ENCODE measurements around the gene RGS9BP.
"Not testable (repeated sequence)": the region's sequence is repeated elsewhere in the genome, so short reads cannot be mapped to it uniquely, and the experiment has no call there.

Gene RGS9BP

DNA sequence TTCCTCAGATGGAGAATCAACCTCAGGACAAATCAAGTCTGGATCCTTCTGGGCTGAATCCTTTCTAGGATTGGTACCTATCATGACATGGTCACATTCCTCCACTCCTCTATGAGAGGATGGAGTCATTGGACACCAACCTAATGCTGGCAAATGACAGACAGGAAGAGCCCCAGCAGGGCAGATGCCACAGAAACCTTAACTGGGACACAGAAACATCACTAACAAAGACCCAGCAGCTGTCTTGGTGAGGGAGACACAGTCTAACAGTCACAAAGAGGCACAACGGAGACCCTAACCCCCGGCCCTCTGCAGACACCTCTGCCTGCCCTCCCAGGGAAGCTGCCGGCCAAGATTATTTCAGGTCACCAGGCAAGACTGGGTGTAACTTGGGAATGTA, 2.8 kb upstream of the RGS9BP start:
- DNase-seq = no peak

GRCh38 chr19:32673573-32673972, 2.1 kb upstream of the RGS9BP start:
- no peak for DNase-seq

GRCh38 chr19:32674153-32674930, 1.3 kb upstream of the RGS9BP start:
- DNase-seq = no peak

- DNase-seq = peak; percentile 88
These were observed 523 bp upstream of the RGS9BP start, which contains the start of gene ANKRD27 for GRCh38 chr19:32674931-32675719. Gene ANKRD27, minus strand, starts transcription at chr19:32675180. Its CDS starts 16,165 bp downstream, at chr19:32659015.

- DNase-seq = no peak
These were observed 692 bp downstream of the RGS9BP start for GRCh38 chr19:32676186-32676894.

- DNase-seq = no peak
These were observed 1.3 kb downstream of the RGS9BP start for GRCh38 chr19:32676895-32677359.

- DNase-seq = no peak
These were observed 2.0 kb downstream of the RGS9BP start for GRCh38 chr19:32677657-32678056.

- no peak for DNase-seq
These were observed 5.3 kb downstream of the RGS9BP start for GRCh38 chr19:32680986-32681385.

DNA sequence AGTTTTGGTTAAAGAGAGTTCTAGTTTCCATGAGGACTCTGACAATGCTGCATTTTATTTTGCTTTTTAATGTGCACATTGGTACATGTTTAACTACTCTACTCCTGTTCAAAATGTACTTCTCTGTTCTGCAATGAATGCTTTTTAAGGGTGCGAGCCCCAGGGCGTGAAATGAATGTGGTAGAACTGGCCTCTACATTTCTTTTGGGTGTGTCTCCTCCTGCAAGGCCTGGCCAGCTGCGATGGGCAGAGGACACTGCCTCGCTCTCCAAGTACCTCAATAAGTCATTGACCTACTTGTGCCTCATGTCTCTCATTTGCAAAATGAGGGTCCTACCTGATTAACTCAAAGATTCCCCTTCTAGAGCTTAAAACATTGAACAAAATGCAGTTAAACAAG, 6.7 kb downstream of the RGS9BP start:
- no peak for DNase-seq

- DNase-seq = no peak
These were observed 11.3 kb downstream of the RGS9BP start for GRCh38 chr19:32686847-32687475.

GRCh38 chr19:32687681-32688080, 12.0 kb downstream of the RGS9BP start:
- no peak for DNase-seq

DNA sequence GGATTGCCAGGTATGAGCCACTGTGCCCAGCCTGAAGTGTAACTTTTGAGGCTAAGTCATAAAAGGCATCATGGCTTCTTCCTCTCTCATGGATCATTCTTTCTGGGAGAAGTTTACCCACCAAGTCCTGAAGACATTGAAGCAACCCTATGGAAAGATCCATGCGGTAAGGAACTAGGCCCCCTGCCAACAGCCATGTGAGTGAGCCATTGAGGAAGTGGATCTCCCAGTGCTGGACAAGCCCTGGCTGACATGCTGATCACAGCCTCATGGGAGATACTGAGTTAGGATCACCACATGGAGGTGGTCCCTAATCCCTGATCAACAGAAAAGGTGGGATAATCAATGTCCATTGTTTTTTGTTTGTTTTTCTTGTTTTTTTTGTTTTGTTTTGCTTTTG, 12.7 kb downstream of the RGS9BP start:
- DNase-seq = no peak

DNA sequence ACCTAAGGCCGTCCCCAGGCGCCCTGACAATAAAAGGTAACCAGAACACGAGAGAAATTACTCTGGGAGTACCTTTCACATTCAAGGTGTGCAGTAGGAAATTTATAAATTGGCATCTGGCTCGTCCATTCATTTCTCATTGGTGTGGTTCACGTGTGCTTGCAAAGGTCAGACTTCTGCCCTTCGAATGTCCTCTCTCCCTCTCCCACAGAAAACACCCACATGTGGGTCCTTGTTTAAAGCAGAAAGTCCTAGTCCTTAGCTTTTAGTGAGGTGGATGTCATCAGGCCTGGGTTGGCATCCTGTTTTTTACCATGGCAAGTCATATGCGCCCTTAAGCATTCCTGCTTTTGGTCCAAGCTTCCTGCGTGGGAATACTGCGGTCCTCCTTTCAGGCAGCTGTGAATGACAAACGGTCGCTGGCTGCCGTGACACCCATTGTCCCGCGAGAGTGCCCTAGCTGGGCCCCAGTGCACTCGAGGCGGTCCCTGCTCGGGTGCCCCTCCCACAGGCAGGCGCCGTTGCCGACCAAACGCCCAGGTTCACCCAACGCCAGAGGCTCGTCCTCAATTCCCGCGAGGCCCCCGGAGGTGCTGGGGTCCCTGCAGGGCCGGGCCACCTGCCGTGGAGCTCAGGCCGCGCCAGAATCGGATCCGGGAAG, 15.8 kb downstream of the RGS9BP start, which contains the start of gene NUDT19:
NUDT19 (plus strand) TSS at position 531 of the 661 bp plus-strand sequence. CDS start 140 bp downstream, outside the sequence.
- peak; percentile 14 for DNase-seq

DNA sequence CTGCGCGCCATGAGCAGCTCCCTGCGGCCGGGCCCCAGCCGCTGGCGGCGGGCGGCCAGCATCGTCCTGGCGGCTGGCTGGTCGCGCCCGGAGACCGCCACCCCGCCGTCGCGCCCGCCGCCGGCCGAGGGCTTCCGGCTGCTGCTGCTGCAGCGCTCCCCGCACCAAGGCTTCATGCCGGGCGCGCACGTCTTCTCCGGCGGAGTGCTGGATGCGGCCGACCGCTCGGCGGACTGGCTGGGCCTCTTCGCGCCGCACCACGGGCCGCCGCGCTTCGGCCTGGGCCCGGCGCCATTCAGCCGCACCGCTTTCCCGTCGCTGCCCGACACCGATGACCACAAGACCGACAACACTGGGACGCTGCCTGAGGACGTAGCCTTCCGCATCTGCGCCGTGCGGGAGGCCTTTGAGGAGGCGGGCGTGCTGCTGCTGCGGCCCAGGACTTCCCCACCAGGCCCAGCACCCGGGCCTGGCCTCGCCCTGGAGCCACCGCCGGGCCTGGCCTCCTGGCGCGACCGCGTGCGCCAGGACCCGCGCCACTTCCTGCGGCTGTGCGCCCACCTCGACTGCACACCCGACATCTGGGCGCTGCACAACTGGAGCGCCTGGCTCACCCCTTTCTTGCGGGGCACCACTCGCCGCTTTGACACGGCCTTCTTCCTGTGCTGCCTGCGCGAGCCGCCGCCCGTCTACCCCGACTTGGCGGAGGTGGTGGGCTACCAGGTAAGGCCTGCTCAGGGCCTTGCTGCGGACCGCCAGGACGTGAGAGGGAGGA, 16.5 kb downstream of the RGS9BP start:
- no peak for DNase-seq

GRCh38 chr19:32692727-32693061, 17.0 kb downstream of the RGS9BP start:
- no peak for DNase-seq

GRCh38 chr19:32693151-32694108, 17.8 kb downstream of the RGS9BP start:
- DNase-seq = not testable (repeated sequence)

DNA sequence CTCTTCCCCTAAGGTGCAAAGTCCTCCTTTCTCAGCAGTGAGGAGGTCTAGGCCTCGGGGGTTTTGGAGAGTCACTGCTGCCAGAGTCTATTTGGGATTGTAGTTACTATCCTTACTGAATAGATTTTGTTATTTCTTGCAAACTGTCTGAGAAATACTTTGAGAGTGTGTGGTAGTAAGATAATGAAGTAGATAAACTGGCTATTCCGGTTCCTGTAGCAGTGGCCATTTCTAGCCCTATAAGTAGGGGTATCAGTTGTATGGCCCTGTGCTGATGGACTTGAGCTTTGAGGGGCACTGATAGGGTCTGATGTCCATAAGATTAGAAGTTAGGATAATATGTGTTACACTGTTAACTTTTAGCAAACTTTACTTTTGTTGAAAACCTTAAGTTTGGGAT, 18.7 kb downstream of the RGS9BP start:
- not testable (repeated sequence) for DNase-seq

- DNase-seq = not testable (repeated sequence)
These were observed 19.2 kb downstream of the RGS9BP start for GRCh38 chr19:32694851-32695250.

- not testable (repeated sequence) for DNase-seq
These were observed 19.9 kb downstream of the RGS9BP start for GRCh38 chr19:32695506-32695905.

GRCh38 chr19:32696771-32697170, 21.1 kb downstream of the RGS9BP start:
- not testable (repeated sequence) for DNase-seq
